ENCODE data around the gene MSANTD2. TPM values are rescaled to one million over a fixed set of nuclear protein-coding genes. Genes with fewer than 3 reads are reported as not detected.

Gene MSANTD2
- total and polyA plus RNA-seq, 2 donors = 7.7 to 22.2 TPM

- peak overlapping the region in 1 of 2 donors; percentile 50 for H3K4me3 ChIP-seq (ENCODE audit: low read length in 2 of 2)
- peaks cover 16 to 68% of the 10 kb centered on the region in 2 donors for H3K27me3 ChIP-seq (ENCODE audit: control insufficient read depth in 2 of 2, insufficient read depth in 1 of 2, low read length in 1 of 2)
- 78% methylated on average over 21 of the region's 21 CpGs for WGBS
- peaks cover 0 to 7% of the 10 kb centered on the region in 2 donors for H3K9me3 ChIP-seq (ENCODE audit: control insufficient read depth in 2 of 2, insufficient read depth in 1 of 2, low read length in 1 of 2)
- H3K36me3 ChIP-seq (ENCODE audit: control insufficient read depth in 2 of 2, insufficient read depth in 2 of 2, low read length in 1 of 2) = no peaks in the 10 kb centered on the region
- peak in 1 of 9 donors; percentile 18 for DNase-seq (ENCODE audit: low read depth in 6 of 9, low spot score in 9 of 9)
- H3K27ac ChIP-seq (ENCODE audit: low read depth in 1 of 2, low read length in 1 of 2) = no peak overlapping the region
- peaks cover 6 to 28% of the 10 kb centered on the region in 2 donors for H3K4me1 ChIP-seq (ENCODE audit: control insufficient read depth in 2 of 2, insufficient read depth in 2 of 2, low read length in 2 of 2)
Observed at GRCh38 chr11:124738713-124739478, 61.3 kb downstream of the MSANTD2 start.

GRCh38 chr11:124737638-124738305 is 62.4 kb downstream of the MSANTD2 start:
- peaks cover 16 to 58% of the 10 kb centered on the region in 2 donors for H3K27me3 ChIP-seq (ENCODE audit: control insufficient read depth in 2 of 2, insufficient read depth in 1 of 2, low read length in 1 of 2)
- no peak overlapping the region for H3K4me3 ChIP-seq (ENCODE audit: low read length in 2 of 2)
- no peaks in the 10 kb centered on the region for H3K36me3 ChIP-seq (ENCODE audit: control insufficient read depth in 2 of 2, insufficient read depth in 2 of 2, low read length in 1 of 2)
- no peak overlapping the region for H3K27ac ChIP-seq (ENCODE audit: low read depth in 1 of 2, low read length in 1 of 2)
- H3K9me3 ChIP-seq (ENCODE audit: control insufficient read depth in 2 of 2, insufficient read depth in 1 of 2, low read length in 1 of 2) = peaks cover 0 to 7% of the 10 kb centered on the region in 2 donors
- H3K4me1 ChIP-seq (ENCODE audit: control insufficient read depth in 2 of 2, insufficient read depth in 2 of 2, low read length in 2 of 2) = peaks cover 6 to 28% of the 10 kb centered on the region in 2 donors
- WGBS = 93% methylated on average over 7 of the region's 7 CpGs
- DNase-seq (ENCODE audit: low read depth in 6 of 9, low spot score in 9 of 9) = no peak

DNA sequence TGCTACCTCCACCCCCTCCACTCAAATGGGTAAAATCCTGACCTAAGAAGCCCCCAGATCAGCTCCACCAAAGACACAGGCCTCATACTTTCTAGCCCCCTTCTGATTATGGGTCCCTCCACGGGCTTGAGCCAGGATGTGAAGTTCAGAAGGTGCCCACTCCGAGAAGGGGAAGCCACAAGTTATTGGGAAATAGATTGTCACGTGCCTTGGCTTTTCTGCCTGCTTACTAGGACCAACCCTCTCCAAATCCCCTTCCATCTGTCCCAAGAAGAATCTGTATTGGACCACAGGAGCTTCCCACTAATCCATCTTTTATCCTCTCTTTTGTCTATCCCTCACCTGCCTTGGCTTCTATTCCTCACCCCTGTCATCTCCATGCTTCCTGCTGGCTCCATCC is 63.5 kb downstream of the MSANTD2 start:
- no peak overlapping the region for H3K4me3 ChIP-seq (ENCODE audit: low read length in 2 of 2)
- peaks cover 13 to 48% of the 10 kb centered on the region in 2 donors for H3K27me3 ChIP-seq (ENCODE audit: control insufficient read depth in 2 of 2, insufficient read depth in 1 of 2, low read length in 1 of 2)
- no peak for DNase-seq (ENCODE audit: low read depth in 6 of 9, low spot score in 9 of 9)
- no peaks in the 10 kb centered on the region for H3K36me3 ChIP-seq (ENCODE audit: control insufficient read depth in 2 of 2, insufficient read depth in 2 of 2, low read length in 1 of 2)
- no peak overlapping the region for H3K27ac ChIP-seq (ENCODE audit: low read depth in 1 of 2, low read length in 1 of 2)
- peaks cover 6 to 28% of the 10 kb centered on the region in 2 donors for H3K4me1 ChIP-seq (ENCODE audit: control insufficient read depth in 2 of 2, insufficient read depth in 2 of 2, low read length in 2 of 2)
- WGBS = 11% methylated on average over 3 of the region's 3 CpGs
- peaks cover 0 to 7% of the 10 kb centered on the region in 2 donors for H3K9me3 ChIP-seq (ENCODE audit: control insufficient read depth in 2 of 2, insufficient read depth in 1 of 2, low read length in 1 of 2)

DNA sequence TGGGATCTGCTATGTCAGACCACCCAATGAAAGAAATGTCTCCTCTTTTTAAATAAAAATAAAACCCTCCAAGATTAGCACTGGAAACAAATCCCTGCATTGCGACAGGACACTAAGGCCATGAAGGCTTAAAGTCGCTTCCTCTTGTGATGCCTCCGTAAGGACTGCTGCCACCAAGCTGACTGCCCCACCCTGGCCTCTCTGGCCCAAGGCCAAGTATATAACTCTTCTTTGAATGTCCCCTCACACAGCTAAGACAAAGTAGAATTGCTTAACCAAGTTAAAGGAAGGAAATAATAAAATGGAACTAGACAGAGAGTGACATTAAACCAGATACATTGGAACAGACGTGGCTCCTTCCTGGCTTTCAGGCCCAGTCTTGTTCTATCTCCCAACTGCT is 68.0 kb downstream of the MSANTD2 start:
- Histone ChIP-seq H3K27ac (ENCODE audit: low read depth in 1 of 2, low read length in 1 of 2) (no peak overlapping the region), H3K4me1 (ENCODE audit: control insufficient read depth in 2 of 2, insufficient read depth in 2 of 2, low read length in 2 of 2) (peaks cover 0 to 8% of the 10 kb centered on the region in 2 donors), H3K4me3 (ENCODE audit: low read length in 2 of 2) (no peak overlapping the region), H3K36me3 (ENCODE audit: control insufficient read depth in 2 of 2, insufficient read depth in 2 of 2, low read length in 1 of 2) (no peaks in the 10 kb centered on the region), H3K27me3 (ENCODE audit: control insufficient read depth in 2 of 2, insufficient read depth in 1 of 2, low read length in 1 of 2) (peaks cover 0 to 3% of the 10 kb centered on the region in 2 donors), H3K9me3 (ENCODE audit: control insufficient read depth in 2 of 2, insufficient read depth in 1 of 2, low read length in 1 of 2) (no peaks in the 10 kb centered on the region)
- no peak for DNase-seq (ENCODE audit: low read depth in 6 of 9, low spot score in 9 of 9)
- WGBS = 88% methylated on average over 4 of the region's 4 CpGs

GRCh38 chr11:124729571-124729970 is 70.6 kb downstream of the MSANTD2 start:
- Histone ChIP-seq H3K27ac (ENCODE audit: low read depth in 1 of 2, low read length in 1 of 2) (no peak overlapping the region), H3K9me3 (ENCODE audit: control insufficient read depth in 2 of 2, insufficient read depth in 1 of 2, low read length in 1 of 2) (no peaks in the 10 kb centered on the region), H3K27me3 (ENCODE audit: control insufficient read depth in 2 of 2, insufficient read depth in 1 of 2, low read length in 1 of 2) (peaks cover 0 to 7% of the 10 kb centered on the region in 2 donors), H3K4me1 (ENCODE audit: control insufficient read depth in 2 of 2, insufficient read depth in 2 of 2, low read length in 2 of 2) (peaks cover 0 to 10% of the 10 kb centered on the region in 2 donors), H3K36me3 (ENCODE audit: control insufficient read depth in 2 of 2, insufficient read depth in 2 of 2, low read length in 1 of 2) (no peaks in the 10 kb centered on the region), H3K4me3 (ENCODE audit: low read length in 2 of 2) (no peak overlapping the region)
- WGBS = 99% methylated on average over 4 of the region's 4 CpGs
- no peak for DNase-seq (ENCODE audit: low read depth in 6 of 9, low spot score in 9 of 9)

DNA sequence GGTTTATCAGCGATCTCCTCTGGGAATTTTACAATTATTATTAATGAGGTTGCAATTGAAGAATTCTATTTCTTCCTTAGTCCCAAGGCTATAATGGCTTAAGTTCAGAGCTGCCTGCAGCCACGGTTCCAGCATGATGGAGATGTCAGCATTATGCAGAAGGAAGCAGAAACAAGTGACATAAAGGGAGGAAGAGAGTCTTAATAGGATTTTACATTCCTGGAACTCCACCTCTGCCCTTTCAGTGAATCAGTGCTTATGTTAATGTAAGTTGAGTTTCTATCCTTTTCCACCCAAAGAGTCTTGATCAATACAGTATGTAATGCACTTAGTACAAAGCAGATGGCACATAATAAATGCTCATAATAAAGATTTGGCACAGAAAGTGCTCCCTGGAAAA is 72.1 kb downstream of the MSANTD2 start:
- Histone ChIP-seq H3K27me3 (ENCODE audit: control insufficient read depth in 2 of 2, insufficient read depth in 1 of 2, low read length in 1 of 2) (peaks cover 0 to 11% of the 10 kb centered on the region in 2 donors), H3K27ac (ENCODE audit: low read depth in 1 of 2, low read length in 1 of 2) (no peak overlapping the region), H3K9me3 (ENCODE audit: control insufficient read depth in 2 of 2, insufficient read depth in 1 of 2, low read length in 1 of 2) (no peaks in the 10 kb centered on the region), H3K4me1 (ENCODE audit: control insufficient read depth in 2 of 2, insufficient read depth in 2 of 2, low read length in 2 of 2) (peaks cover 0 to 10% of the 10 kb centered on the region in 2 donors), H3K36me3 (ENCODE audit: control insufficient read depth in 2 of 2, insufficient read depth in 2 of 2, low read length in 1 of 2) (no peaks in the 10 kb centered on the region), H3K4me3 (ENCODE audit: low read length in 2 of 2) (no peak overlapping the region)
- no peak for DNase-seq (ENCODE audit: low read depth in 6 of 9, low spot score in 9 of 9)
- WGBS = 96% methylated on average over 2 of the region's 2 CpGs

GRCh38 chr11:124727474-124727873 is 72.7 kb downstream of the MSANTD2 start:
- no peak for DNase-seq (ENCODE audit: low read depth in 6 of 9, low spot score in 9 of 9)
- no peak overlapping the region for H3K27ac ChIP-seq (ENCODE audit: low read depth in 1 of 2, low read length in 1 of 2)
- no peak overlapping the region for H3K4me3 ChIP-seq (ENCODE audit: low read length in 2 of 2)
- H3K4me1 ChIP-seq (ENCODE audit: control insufficient read depth in 2 of 2, insufficient read depth in 2 of 2, low read length in 2 of 2) = peaks cover 0 to 10% of the 10 kb centered on the region in 2 donors
- peaks cover 0 to 18% of the 10 kb centered on the region in 2 donors for H3K27me3 ChIP-seq (ENCODE audit: control insufficient read depth in 2 of 2, insufficient read depth in 1 of 2, low read length in 1 of 2)
- no peaks in the 10 kb centered on the region for H3K36me3 ChIP-seq (ENCODE audit: control insufficient read depth in 2 of 2, insufficient read depth in 2 of 2, low read length in 1 of 2)
- WGBS = 94% methylated on average over 4 of the region's 4 CpGs
- no peaks in the 10 kb centered on the region for H3K9me3 ChIP-seq (ENCODE audit: control insufficient read depth in 2 of 2, insufficient read depth in 1 of 2, low read length in 1 of 2)

- no peak overlapping the region for H3K4me3 ChIP-seq (ENCODE audit: low read length in 2 of 2)
- no peaks in the 10 kb centered on the region for H3K36me3 ChIP-seq (ENCODE audit: control insufficient read depth in 2 of 2, insufficient read depth in 2 of 2, low read length in 1 of 2)
- H3K9me3 ChIP-seq (ENCODE audit: control insufficient read depth in 2 of 2, insufficient read depth in 1 of 2, low read length in 1 of 2) = no peaks in the 10 kb centered on the region
- H3K27me3 ChIP-seq (ENCODE audit: control insufficient read depth in 2 of 2, insufficient read depth in 1 of 2, low read length in 1 of 2) = peaks cover 0 to 34% of the 10 kb centered on the region in 2 donors
- DNase-seq (ENCODE audit: low read depth in 6 of 9, low spot score in 9 of 9) = no peak
- no peak overlapping the region for H3K27ac ChIP-seq (ENCODE audit: low read depth in 1 of 2, low read length in 1 of 2)
- peaks cover 0 to 20% of the 10 kb centered on the region in 2 donors for H3K4me1 ChIP-seq (ENCODE audit: control insufficient read depth in 2 of 2, insufficient read depth in 2 of 2, low read length in 2 of 2)
- 37% methylated on average over 6 of the region's 6 CpGs for WGBS
Observed at GRCh38 chr11:124725719-124726105, 74.5 kb downstream of the MSANTD2 start.

Measured in thymus (tissue), 11 donors.